Measurements from ENCODE around the gene OR2K2. TPM values are rescaled to one million over a fixed set of nuclear protein-coding genes. Genes with fewer than 3 reads are reported as not detected.

Gene OR2K2
- total and polyA plus RNA-seq, 2 experiments from 2014 or later, result 0.46 TPM; not detected in 1

- Histone ChIP-seq H3K27ac (no peak overlapping the region), H3K4me1 (ENCODE audit: low read depth) (no peaks in the 10 kb centered on the region), H3K9me3 (ENCODE audit: low read depth) (no peaks in the 10 kb centered on the region), H3K4me3 (no peak overlapping the region), H3K27me3 (no peaks in the 10 kb centered on the region), H3K36me3 (peaks cover 21% of the 10 kb centered on the region)
- no peak for TF ChIP-seq CTCF (IDR thresholded peaks at IDR 0.05; ENCODE audit: low read depth, low read length)
- DNase-seq (ENCODE audit: low read depth in 1 of 2, low spot score in 1 of 2), result no peak
Measured at GRCh38 chr9:111362526-111362925, 32.5 kb upstream of the OR2K2 start.

- H3K27me3 ChIP-seq, result no peaks in the 10 kb centered on the region
- no peak overlapping the region for H3K27ac ChIP-seq
- peaks cover 7% of the 10 kb centered on the region for H3K4me1 ChIP-seq (ENCODE audit: low read depth)
- no peak overlapping the region for H3K4me3 ChIP-seq
- peaks cover 17% of the 10 kb centered on the region for H3K36me3 ChIP-seq
- no peaks in the 10 kb centered on the region for H3K9me3 ChIP-seq (ENCODE audit: low read depth)
- no peak for DNase-seq (ENCODE audit: low read depth in 1 of 2, low spot score in 1 of 2)
- no peak for TF ChIP-seq CTCF (IDR thresholded peaks at IDR 0.05; ENCODE audit: low read depth, low read length)
Measured at GRCh38 chr9:111360881-111361280, 30.9 kb upstream of the OR2K2 start.

GRCh38 chr9:111356481-111357244, 26.6 kb upstream of the OR2K2 start:
- H3K4me3 ChIP-seq, result no peak overlapping the region
- H3K36me3 ChIP-seq, result peaks cover 1% of the 10 kb centered on the region
- no peaks in the 10 kb centered on the region for H3K9me3 ChIP-seq (ENCODE audit: low read depth)
- peak; percentile 5 to 88 for DNase-seq (ENCODE audit: low read depth in 1 of 2, low spot score in 1 of 2)
- H3K27ac ChIP-seq, result no peak overlapping the region
- H3K27me3 ChIP-seq, result no peaks in the 10 kb centered on the region
- peaks cover 7% of the 10 kb centered on the region for H3K4me1 ChIP-seq (ENCODE audit: low read depth)
- no peak for TF ChIP-seq CTCF (IDR thresholded peaks at IDR 0.05; ENCODE audit: low read depth, low read length)

DNA sequence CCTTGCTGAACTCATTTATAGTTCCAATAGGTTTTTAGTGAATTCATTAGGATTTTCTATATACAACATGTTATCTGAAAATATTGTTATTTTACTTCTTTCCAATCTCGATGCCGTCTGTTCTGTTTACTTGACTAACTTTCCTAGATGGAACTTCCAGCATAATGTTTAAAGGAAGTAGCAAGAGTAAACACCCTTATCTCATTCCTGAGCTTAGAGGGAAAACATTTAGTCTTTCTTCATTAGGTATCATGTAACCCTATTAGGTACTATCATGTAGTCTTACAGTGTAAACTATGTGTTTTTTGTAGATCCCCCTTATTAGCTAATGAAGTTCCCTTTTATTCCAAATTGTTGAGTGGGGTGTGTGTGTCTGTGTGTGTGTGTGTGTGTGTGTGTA, 22.5 kb upstream of the OR2K2 start:
- no peak for DNase-seq (ENCODE audit: low read depth in 1 of 2, low spot score in 1 of 2)
- Histone ChIP-seq H3K9me3 (ENCODE audit: low read depth) (no peaks in the 10 kb centered on the region), H3K27me3 (no peaks in the 10 kb centered on the region), H3K27ac (no peak overlapping the region), H3K4me1 (ENCODE audit: low read depth) (peaks cover 7% of the 10 kb centered on the region), H3K36me3 (no peaks in the 10 kb centered on the region), H3K4me3 (no peak overlapping the region)
- no peak for TF ChIP-seq CTCF (IDR thresholded peaks at IDR 0.05; ENCODE audit: low read depth, low read length)

- H3K27me3 ChIP-seq, result no peaks in the 10 kb centered on the region
- no peaks in the 10 kb centered on the region for H3K36me3 ChIP-seq
- H3K4me3 ChIP-seq, result no peak overlapping the region
- no peaks in the 10 kb centered on the region for H3K9me3 ChIP-seq (ENCODE audit: low read depth)
- DNase-seq (ENCODE audit: low read depth in 1 of 2, low spot score in 1 of 2), result no peak
- TF ChIP-seq CTCF (IDR thresholded peaks at IDR 0.05; ENCODE audit: low read depth, low read length), result no peak
- no peak overlapping the region for H3K27ac ChIP-seq
- no peaks in the 10 kb centered on the region for H3K4me1 ChIP-seq (ENCODE audit: low read depth)
Measured at GRCh38 chr9:111350556-111350955, 20.5 kb upstream of the OR2K2 start.

Data from cardiac muscle cell (in vitro differentiated cells and primary cell).